Left ventricle myocardium inferior (tissue), 1 donor: ENCODE results near the gene MVB12B. TPM values are rescaled to one million over a fixed set of nuclear protein-coding genes. Genes with fewer than 3 reads are reported as not detected.

Source experiments
- DNase-seq: peaks from one replicate; pipeline ENCODE4 v3.0.0-alpha.2; 2020
- H3K27ac ChIP-seq: fragments of 200-600 bp; replicated peaks from 2 replicates; pipeline ENCODE4 v1.8.0; 2021
- H3K27me3 ChIP-seq: fragments of 200-600 bp; 2 replicates; pipeline ENCODE4 v1.8.0; 2021; ENCODE audit warnings: low read depth
- H3K36me3 ChIP-seq: fragments of 200-600 bp; 2 replicates; pipeline ENCODE4 v1.8.0; 2021
- H3K4me1 ChIP-seq: fragments of 200-600 bp; 2 replicates; pipeline ENCODE4 v1.8.0; 2021
- H3K4me3 ChIP-seq: fragments of 200-600 bp; 2 replicates; pipeline ENCODE4 v1.8.0; 2021; ENCODE audit warnings: mild to moderate bottlenecking, moderate library complexity
- H3K9me3 ChIP-seq: fragments of 200-600 bp; replicated peaks from 2 replicates; pipeline ENCODE4 v1.8.0; 2021
- intact Hi-C: fragments of 100-400 bp; cut with micrococcal nuclease; formaldehyde crosslinking; loops from one replicate; pipeline ENCODE4 v1.11.0; 2022
- total RNA-seq: library from RNA; stranded (reverse); fragmentation: NEBNext Ultra II Directional; extraction: Animal tissue kit (Norgen Biotek cat#: 25700); gene quantifications from one replicate; pipeline ENCODE4 v1.2.1, GENCODE V29; 2021
- TF ChIP-seq, protein P1 (sequence below): fragments of 200-600 bp; IDR thresholded peaks from 2 replicates; pipeline ENCODE4 v1.8.0; 2021; ENCODE audit warnings: antibody characterized with exemption, mild to moderate bottlenecking, borderline replicate concordance
- donor health status: DM: no; HTN: yes; CAD: no; lungs with severe emphysema.

The MVB12B gene
- total RNA-seq, 1 donor from 2014 or later = 11.2 TPM

DNA sequence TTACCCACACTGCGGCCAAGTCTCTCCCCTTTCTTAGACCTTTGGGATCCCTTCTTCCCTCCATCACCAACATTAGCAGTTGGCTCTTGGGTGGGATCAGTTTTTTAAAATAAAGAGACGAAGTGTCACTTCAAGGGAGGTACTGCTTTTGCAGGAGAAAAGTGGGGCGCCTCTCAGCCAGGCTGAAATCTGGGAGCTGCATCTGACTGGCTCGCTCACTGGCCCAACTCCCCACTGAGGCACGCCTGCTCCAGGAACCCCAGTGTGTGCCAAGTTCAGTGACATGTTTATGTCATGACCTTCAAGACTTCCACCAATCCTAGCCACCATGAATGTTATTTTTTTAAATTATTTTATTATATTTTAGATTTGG, 130.5 kb downstream of the MVB12B start:
- Histone ChIP-seq H3K4me1 (peaks cover 15% of the 10 kb centered on the region), H3K9me3 (no peaks in the 10 kb centered on the region), H3K27ac (no peak overlapping the region), H3K4me3 (no peak overlapping the region), H3K36me3 (no peaks in the 10 kb centered on the region), H3K27me3 (no peaks in the 10 kb centered on the region)
- intact Hi-C loops = no loop called here
- DNase-seq = no peak
- TF ChIP-seq, protein P1, sequence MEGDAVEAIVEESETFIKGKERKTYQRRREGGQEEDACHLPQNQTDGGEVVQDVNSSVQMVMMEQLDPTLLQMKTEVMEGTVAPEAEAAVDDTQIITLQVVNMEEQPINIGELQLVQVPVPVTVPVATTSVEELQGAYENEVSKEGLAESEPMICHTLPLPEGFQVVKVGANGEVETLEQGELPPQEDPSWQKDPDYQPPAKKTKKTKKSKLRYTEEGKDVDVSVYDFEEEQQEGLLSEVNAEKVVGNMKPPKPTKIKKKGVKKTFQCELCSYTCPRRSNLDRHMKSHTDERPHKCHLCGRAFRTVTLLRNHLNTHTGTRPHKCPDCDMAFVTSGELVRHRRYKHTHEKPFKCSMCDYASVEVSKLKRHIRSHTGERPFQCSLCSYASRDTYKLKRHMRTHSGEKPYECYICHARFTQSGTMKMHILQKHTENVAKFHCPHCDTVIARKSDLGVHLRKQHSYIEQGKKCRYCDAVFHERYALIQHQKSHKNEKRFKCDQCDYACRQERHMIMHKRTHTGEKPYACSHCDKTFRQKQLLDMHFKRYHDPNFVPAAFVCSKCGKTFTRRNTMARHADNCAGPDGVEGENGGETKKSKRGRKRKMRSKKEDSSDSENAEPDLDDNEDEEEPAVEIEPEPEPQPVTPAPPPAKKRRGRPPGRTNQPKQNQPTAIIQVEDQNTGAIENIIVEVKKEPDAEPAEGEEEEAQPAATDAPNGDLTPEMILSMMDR = no peak

DNA sequence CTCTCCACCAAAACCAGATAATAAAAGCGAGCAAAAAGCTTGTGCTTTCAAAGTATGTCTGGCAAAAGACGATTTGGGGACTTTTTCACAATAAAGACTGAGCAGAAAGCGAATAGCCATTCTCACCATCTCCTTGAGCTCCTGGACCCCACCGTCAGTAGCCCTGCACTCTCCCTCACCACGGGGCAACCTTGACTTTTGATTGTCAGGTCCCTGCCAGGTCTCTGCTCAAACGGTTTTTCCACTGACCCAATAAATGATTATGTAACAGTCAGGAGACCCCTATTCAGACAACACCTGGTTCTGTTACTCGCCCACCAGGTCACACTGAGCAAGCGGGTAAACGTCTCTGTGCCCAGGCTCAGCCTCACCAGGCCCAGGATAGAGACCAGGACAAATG, 131.3 kb downstream of the MVB12B start:
- Histone ChIP-seq H3K9me3 (no peaks in the 10 kb centered on the region), H3K27me3 (no peaks in the 10 kb centered on the region), H3K36me3 (no peaks in the 10 kb centered on the region), H3K27ac (no peak overlapping the region), H3K4me3 (no peak overlapping the region), H3K4me1 (peaks cover 15% of the 10 kb centered on the region)
- TF ChIP-seq, protein P1 = no peak
- no peak for DNase-seq
- intact Hi-C loops = no loop called here

DNA sequence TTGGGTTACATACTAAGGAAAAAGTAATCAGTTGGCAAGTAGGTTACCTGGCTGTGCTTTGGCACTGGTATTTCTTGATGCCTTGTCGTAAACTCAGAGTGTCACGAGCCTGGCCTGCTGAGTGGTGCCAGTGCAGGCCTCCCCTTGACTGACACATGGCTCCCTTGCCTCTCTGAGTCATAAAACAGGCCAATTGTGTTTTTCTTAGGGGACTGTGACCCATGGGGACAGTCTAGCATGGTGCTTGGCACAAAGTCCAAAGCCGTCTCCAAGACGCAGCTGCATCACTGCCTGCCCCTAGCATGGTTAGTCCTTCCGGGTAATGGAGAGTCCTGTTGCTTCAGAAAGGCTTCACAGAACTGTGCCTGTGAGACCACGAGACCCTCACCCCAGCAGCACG, 132.5 kb downstream of the MVB12B start:
- H3K27me3 ChIP-seq = no peaks in the 10 kb centered on the region
- no peak overlapping the region for H3K27ac ChIP-seq
- intact Hi-C loops = no loop called here
- TF ChIP-seq, protein P1 = no peak
- no peak for DNase-seq
- H3K36me3 ChIP-seq = no peaks in the 10 kb centered on the region
- no peaks in the 10 kb centered on the region for H3K9me3 ChIP-seq
- H3K4me3 ChIP-seq = no peak overlapping the region
- H3K4me1 ChIP-seq = peaks cover 15% of the 10 kb centered on the region

DNA sequence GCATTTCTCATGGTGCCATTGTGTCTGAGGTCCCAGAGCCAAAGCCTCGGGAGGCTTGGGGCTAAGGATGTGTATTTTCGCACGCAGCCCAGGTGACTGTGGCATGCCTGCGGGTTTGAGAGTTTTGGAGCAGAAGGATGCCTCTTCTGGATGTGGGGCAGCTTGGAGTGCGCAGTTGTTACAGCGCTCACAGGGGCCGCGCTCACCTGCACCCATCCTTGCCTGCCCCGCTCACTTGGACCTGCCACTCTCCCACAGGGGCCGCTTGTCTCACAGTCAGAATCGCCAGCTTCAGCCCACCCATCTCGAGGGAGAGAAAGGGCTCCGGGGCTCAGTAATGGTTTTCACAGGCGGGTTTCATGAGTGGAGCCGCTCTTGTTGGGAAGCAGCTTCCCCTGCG, 132.9 kb downstream of the MVB12B start:
- intact Hi-C loops = no loop called here
- Histone ChIP-seq H3K27ac (no peak overlapping the region), H3K9me3 (no peaks in the 10 kb centered on the region), H3K36me3 (no peaks in the 10 kb centered on the region), H3K4me1 (peaks cover 15% of the 10 kb centered on the region), H3K27me3 (no peaks in the 10 kb centered on the region), H3K4me3 (no peak overlapping the region)
- TF ChIP-seq, protein P1 = no peak
- DNase-seq = no peak

DNA sequence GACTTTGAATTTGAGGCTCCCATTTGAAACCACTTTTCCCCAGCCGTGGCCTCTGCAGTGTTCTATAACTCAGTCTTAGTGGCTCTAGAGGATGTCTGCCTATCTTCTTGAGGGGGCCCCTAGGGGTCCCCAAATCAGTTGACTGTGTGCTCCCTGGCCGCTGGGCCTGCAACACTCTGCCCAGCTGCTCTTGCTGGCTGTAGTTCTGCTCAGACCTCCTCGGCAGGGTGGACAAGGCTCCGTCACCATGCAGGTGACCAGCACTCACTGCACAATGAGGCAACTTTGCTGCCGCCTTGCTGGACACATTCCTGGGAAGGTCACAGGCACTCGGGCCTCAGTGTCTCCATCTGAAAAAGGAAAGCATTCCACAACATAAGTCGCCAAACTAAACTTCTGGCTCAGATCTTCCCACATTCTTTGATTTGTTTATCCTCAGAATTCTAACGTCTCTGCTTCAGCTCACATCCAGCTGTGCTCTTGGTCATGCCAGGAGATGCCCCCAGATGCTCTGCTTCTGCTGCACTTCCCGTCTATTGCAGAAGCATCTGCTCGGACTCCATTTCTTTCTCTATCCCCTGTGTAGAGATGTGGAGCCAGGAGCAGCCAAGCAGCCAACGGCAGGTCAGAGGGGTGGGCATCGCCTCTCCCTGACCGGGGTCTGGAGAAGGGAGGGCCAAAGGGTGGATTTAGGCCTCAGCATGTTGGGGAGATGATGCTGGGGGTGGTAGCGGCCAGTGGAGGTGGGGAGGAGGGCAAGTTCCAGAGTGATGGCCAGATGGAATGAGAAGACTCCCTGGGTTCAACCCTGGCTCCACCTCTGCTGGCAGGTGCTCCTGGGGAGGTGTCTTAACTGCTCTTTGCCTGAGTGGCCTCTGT, 133.6 kb downstream of the MVB12B start:
- no peak for DNase-seq
- Histone ChIP-seq H3K9me3 (no peaks in the 10 kb centered on the region), H3K27ac (no peak overlapping the region), H3K4me1 (peaks cover 15% of the 10 kb centered on the region), H3K27me3 (no peaks in the 10 kb centered on the region), H3K4me3 (no peak overlapping the region), H3K36me3 (no peaks in the 10 kb centered on the region)
- TF ChIP-seq, protein P1 = no peak
- intact Hi-C loops = no loop called here
